NT2/D1 (cell line): ENCODE results near the gene RAD51C.

Experiments
- YY1 ChIP-seq: IDR thresholded peaks from 2 replicates; pipeline ENCODE4 v1.6.1; 2011; ENCODE audit not compliant: insufficient read length, insufficient read depth
- ZNF274 ChIP-seq: IDR thresholded peaks from 2 replicates; pipeline ENCODE4 v1.6.1; 2011; ENCODE audit warnings: mild to moderate bottlenecking, low read depth, low read length

GRCh38 chr17:58785097-58785496 lies 92.7 kb downstream of the RAD51C start:
- no peak for TF ChIP-seq YY1
- TF ChIP-seq ZNF274 = no peak
